HCT116 (cell line): Measurements from ENCODE around the gene CIB1. TPM values are rescaled to one million over a fixed set of nuclear protein-coding genes. Genes with fewer than 3 reads are reported as not detected.
A peak's percentile ranks its signal among the peaks of the same experiment; 100 is the strongest.

Experiments
- ATAC-seq: fragments of 200-7000 bp; cut with Tn5 transposase; 2 replicates; pipeline ENCODE4 v1.9.1; 2020; ENCODE audit warnings: mild to moderate bottlenecking, moderate library complexity
- BruUV-seq: library from RNA; stranded (reverse); fragments of 400-500 nt; replicated peaks from 2 replicates; lab custom pipeline; 2021; lab: Mats Ljungman, UMichigan
- CTCF ChIA-PET: fragments of 300-600 bp; sonication (Branson Sonifier 250); formaldehyde crosslinking; loops from one replicate; lab custom pipeline; 2021; ENCODE audit warnings: antibody characterized with exemption; lab: Charles Lee
- POLR2A ChIA-PET: fragments of 300-600, 350-600 bp; sonication (Branson Sonifier 250); formaldehyde crosslinking; loops from one replicate; lab custom pipeline; 2021; ENCODE audit warnings: antibody characterized with exemption; lab: Charles Lee
- RAD21 ChIA-PET, 2 experiments: fragments of 300-600 bp; sonication (Branson Sonifier 250); formaldehyde crosslinking; loops; one replicate each; lab custom pipeline; 2023; ENCODE audit warnings: low total read pairs in 2 of 2; ENCODE audit not compliant: uncharacterized antibody in 2 of 2, unreplicated experiment in 2 of 2, low non-redundant PET in 1 of 2; lab: Charles Lee
- DNase-seq: peaks from one replicate; pipeline ENCODE4 v3.0.0-alpha.2; 2010; ENCODE audit warnings: low read depth, low spot score
- H2AFZ ChIP-seq: fragments of 200-600 bp; shearing (Covaris generic), sonication (generic); 2 replicates; pipeline ENCODE4 v1.6.1; 2017; ENCODE audit warnings: low read depth, mixed run types, mixed read lengths, antibody characterized with exemption, low read length; ENCODE audit not compliant: poor library complexity, severe bottlenecking
- H3K27ac ChIP-seq: 2 replicates; pipeline ENCODE4 v1.5.1; 2012; ENCODE audit warnings: low read depth, low read length
- H3K27me3 ChIP-seq: fragments of 200-600 bp; sonication (generic); 2 replicates; pipeline ENCODE4 v1.6.1; 2016; ENCODE audit warnings: mixed run types, low read length, mixed read lengths; ENCODE audit not compliant: insufficient read depth
- H3K36me3 ChIP-seq, 2 experiments: fragments of 200-500 bp in 1 of 2; fragments of 200-600 bp in 1 of 2; sonication (Bioruptor generic) in 1 of 2; sonication (generic) in 1 of 2; 2 replicates each; pipeline versions ENCODE4 v1.5.1 to v1.6.1; 2014 to 2016; ENCODE audit warnings: low read length in 2 of 2, inconsistent platforms in 1 of 2, mixed read lengths in 1 of 2, mixed run types in 1 of 2; ENCODE audit not compliant: insufficient read depth in 2 of 2, control insufficient read depth in 1 of 2
- H3K4me1 ChIP-seq, 2 experiments: fragments of 200-600 bp in 1 of 2; sonication (generic) in 1 of 2; 2 replicates each; pipeline versions ENCODE4 v1.5.1 to v1.6.1; 2012 to 2017; ENCODE audit warnings: low read length in 2 of 2, inconsistent platforms in 1 of 2, mild to moderate bottlenecking in 1 of 2, mixed read lengths in 1 of 2, mixed run types in 1 of 2, moderate library complexity in 1 of 2; ENCODE audit not compliant: insufficient read depth in 2 of 2, control insufficient read depth in 1 of 2
- H3K4me2 ChIP-seq: fragments of 200-600 bp; sonication (generic); 2 replicates; pipeline ENCODE4 v1.6.1; 2017; ENCODE audit warnings: mixed run types, low read length, mixed read lengths
- H3K4me3 ChIP-seq, 2 experiments: fragments of 200-600 bp in 1 of 2; sonication (generic) in 1 of 2; replicated peaks in 1 of 2; 2 replicates each; pipeline ENCODE4 v1.5.1; 2011 to 2016; ENCODE audit warnings: low read length in 2 of 2, control low read depth in 1 of 2, low read depth in 1 of 2, mild to moderate bottlenecking in 1 of 2, mixed read lengths in 1 of 2, mixed run types in 1 of 2
- H3K79me2 ChIP-seq: fragments of 200-600 bp; sonication (generic); 2 replicates; pipeline ENCODE4 v1.6.1; 2017; ENCODE audit warnings: mild to moderate bottlenecking, mixed run types, low read length, moderate library complexity, mixed read lengths; ENCODE audit not compliant: insufficient read depth
- H3K9ac ChIP-seq: fragments of 200-600 bp; sonication (generic); 2 replicates; pipeline ENCODE4 v1.6.1; 2016; ENCODE audit warnings: low read length, mixed read lengths
- H3K9me2 ChIP-seq: fragments of 200-600 bp; sonication (generic), shearing (Covaris generic); 2 replicates; pipeline ENCODE4 v1.6.1; 2017; ENCODE audit warnings: mixed run types, mild to moderate bottlenecking, moderate library complexity; ENCODE audit not compliant: insufficient read depth
- H3K9me3 ChIP-seq, 2 experiments: fragments of 200-500 bp in 1 of 2; fragments of 200-600 bp in 1 of 2; sonication (Bioruptor generic) in 1 of 2; sonication (generic) in 1 of 2; 2 replicates each; pipeline ENCODE4 v1.6.1; 2014 to 2017; ENCODE audit warnings: low read length in 2 of 2, mixed read lengths in 2 of 2, inconsistent platforms in 1 of 2, low read depth in 1 of 2, mild to moderate bottlenecking in 1 of 2, mixed run types in 1 of 2, moderate library complexity in 1 of 2; ENCODE audit not compliant: control insufficient read depth in 1 of 2, insufficient read depth in 1 of 2
- H4K20me1 ChIP-seq: fragments of 200-600 bp; sonication (generic), shearing (Covaris generic); 2 replicates; pipeline ENCODE4 v1.6.1; 2017; ENCODE audit warnings: mixed run types, mild to moderate bottlenecking, moderate library complexity; ENCODE audit not compliant: insufficient read depth
- CEBPB ChIP-seq: IDR thresholded peaks from 2 replicates; pipeline ENCODE4 v1.6.1; 2012; ENCODE audit warnings: low read depth
- EGR1 ChIP-seq: IDR thresholded peaks from 2 replicates; pipeline ENCODE4 v1.6.1; 2012; ENCODE audit warnings: low read depth
- POLR2A ChIP-seq: IDR thresholded peaks from 2 replicates; pipeline ENCODE4 v1.7.0; 2011; ENCODE audit warnings: borderline replicate concordance; ENCODE audit not compliant: insufficient read depth, insufficient read length; ENCODE audit errors: extremely low read depth
- POLR2AphosphoS5 ChIP-seq: IDR thresholded peaks from 2 replicates; pipeline ENCODE4 v1.6.1; 2011; ENCODE audit warnings: mild to moderate bottlenecking, low read depth, low read length, moderate library complexity
- SP1 ChIP-seq: IDR thresholded peaks from 2 replicates; pipeline ENCODE4 v1.6.1; 2012; ENCODE audit warnings: low read depth
- YY1 ChIP-seq: IDR thresholded peaks from 2 replicates; pipeline ENCODE4 v1.6.1; 2011; ENCODE audit warnings: low read length, low read depth, moderate library complexity, mild to moderate bottlenecking; ENCODE audit not compliant: insufficient replicate concordance; ENCODE audit errors: extremely low read depth
- ZFX ChIP-seq: fragments of 450-650 bp; IDR thresholded peaks from 2 replicates; pipeline ENCODE4 v1.6.1; 2017
- intact Hi-C: fragments of 100-400 bp; cut with micrococcal nuclease; formaldehyde crosslinking; loops from 2 replicates; pipeline ENCODE4 v1.10.0; 2022
- total RNA-seq: library from RNA; stranded (reverse); gene quantifications from one replicate; pipeline ENCODE4 v1.2.1, GENCODE V29; 2021; ENCODE audit not compliant: unreplicated experiment
- TF ChIP-seq, protein P1 (sequence below), 3 experiments: fragments of 200-600 bp in 1 of 3; sonication (generic) in 1 of 3; IDR thresholded peaks in 2 of 3; conservative IDR thresholded peaks in 1 of 3; 2 replicates each; pipeline ENCODE4 v1.5.1; 2012 to 2017; ENCODE audit warnings: low read depth in 2 of 3, low read length in 2 of 3, antibody characterized with exemption in 1 of 3, borderline replicate concordance in 1 of 3, control low read depth in 1 of 3, mild to moderate bottlenecking in 1 of 3, mixed read lengths in 1 of 3, mixed run types in 1 of 3, moderate library complexity in 1 of 3; ENCODE audit not compliant: insufficient read depth in 1 of 3

The CIB1 gene
- total RNA-seq, 1 experiment from 2014 or later = 92.7 TPM

DNA sequence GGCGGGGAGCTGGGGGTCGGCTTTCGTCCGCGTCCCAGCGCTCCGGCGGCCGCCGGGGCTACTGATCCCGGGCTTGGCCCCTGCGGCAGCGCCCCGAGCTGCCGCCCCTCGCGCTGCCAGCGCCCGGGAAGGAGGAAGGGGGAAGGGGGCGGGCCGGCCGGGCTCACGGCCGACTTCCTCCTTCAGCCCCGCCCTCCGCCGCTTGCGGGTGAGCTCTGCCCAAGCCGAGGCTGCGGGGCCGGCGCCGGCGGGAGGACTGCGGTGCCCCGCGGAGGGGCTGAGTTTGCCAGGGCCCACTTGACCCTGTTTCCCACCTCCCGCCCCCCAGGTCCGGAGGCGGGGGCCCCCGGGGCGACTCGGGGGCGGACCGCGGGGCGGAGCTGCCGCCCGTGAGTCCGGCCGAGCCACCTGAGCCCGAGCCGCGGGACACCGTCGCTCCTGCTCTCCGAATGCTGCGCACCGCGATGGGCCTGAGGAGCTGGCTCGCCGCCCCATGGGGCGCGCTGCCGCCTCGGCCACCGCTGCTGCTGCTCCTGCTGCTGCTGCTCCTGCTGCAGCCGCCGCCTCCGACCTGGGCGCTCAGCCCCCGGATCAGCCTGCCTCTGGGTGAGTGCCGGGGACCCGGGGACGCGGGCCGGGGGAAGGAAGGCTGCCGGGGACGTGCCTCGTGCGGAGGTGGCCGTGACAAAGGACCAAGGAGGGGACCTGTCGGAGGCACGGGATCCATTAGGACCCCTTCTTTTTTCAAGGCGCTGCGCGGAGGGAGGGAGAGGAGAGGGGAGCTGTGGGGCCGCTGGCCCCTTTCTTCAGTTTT lies 32.4 kb downstream of the CIB1 start, which contains the start of gene SEMA4B:
Gene SEMA4B, plus strand, starts transcription at position 201 of the 814 bp plus-strand sequence. Its CDS starts 249 bp downstream, at position 450.
- Histone ChIP-seq H3K9me3 (no peaks in the 10 kb centered on the region), H2AFZ (no peak within 1 kb of the TSS), H4K20me1 (no peaks in the 10 kb centered on the region), H3K4me2 (peak within 1 kb of the TSS; percentile 94), H3K79me2 (peaks cover 49% of the 10 kb centered on the region), H3K27ac (peak within 1 kb of the TSS; percentile 82), H3K4me1 (peaks cover 18 to 54% of the 10 kb centered on the region in 2 experiments; a peak in 3 of 4 replicates), H3K9ac (peak within 1 kb of the TSS; percentile 89), H3K27me3 (no peaks in the 10 kb centered on the region), H3K36me3 (peaks cover 2 to 18% of the 10 kb centered on the region in 2 experiments; a peak in 3 of 4 replicates), H3K4me3 (peak within 1 kb of the TSS; percentile 84 to 97), H3K9me2 (no peaks in the 10 kb centered on the region)
- ChIA-PET RAD21 (no interaction called here), POLR2A (interaction anchor here (0.6 to 1.6 kb wide), 4 partner anchors 9 to 1083 kb away, joined by 3 to 7 read pairs (median 3); no protein-coding TSS in a partner anchor), CTCF (interaction anchor here (1.1 to 1.8 kb wide), 4 partner anchors 12 to 86 kb away, joined by 3 to 4 read pairs (median 4); no protein-coding TSS in a partner anchor)
- BruUV-seq = no TSS peak
- no peak for TF ChIP-seq EGR1
- TF ChIP-seq POLR2A = peak; percentile 54
- TF ChIP-seq, protein P1, sequence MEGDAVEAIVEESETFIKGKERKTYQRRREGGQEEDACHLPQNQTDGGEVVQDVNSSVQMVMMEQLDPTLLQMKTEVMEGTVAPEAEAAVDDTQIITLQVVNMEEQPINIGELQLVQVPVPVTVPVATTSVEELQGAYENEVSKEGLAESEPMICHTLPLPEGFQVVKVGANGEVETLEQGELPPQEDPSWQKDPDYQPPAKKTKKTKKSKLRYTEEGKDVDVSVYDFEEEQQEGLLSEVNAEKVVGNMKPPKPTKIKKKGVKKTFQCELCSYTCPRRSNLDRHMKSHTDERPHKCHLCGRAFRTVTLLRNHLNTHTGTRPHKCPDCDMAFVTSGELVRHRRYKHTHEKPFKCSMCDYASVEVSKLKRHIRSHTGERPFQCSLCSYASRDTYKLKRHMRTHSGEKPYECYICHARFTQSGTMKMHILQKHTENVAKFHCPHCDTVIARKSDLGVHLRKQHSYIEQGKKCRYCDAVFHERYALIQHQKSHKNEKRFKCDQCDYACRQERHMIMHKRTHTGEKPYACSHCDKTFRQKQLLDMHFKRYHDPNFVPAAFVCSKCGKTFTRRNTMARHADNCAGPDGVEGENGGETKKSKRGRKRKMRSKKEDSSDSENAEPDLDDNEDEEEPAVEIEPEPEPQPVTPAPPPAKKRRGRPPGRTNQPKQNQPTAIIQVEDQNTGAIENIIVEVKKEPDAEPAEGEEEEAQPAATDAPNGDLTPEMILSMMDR (IDR thresholded peaks at IDR 0.05 in 2 of 3, conservative IDR thresholded peaks at IDR 0.05 in 1 of 3; ENCODE audit: borderline replicate concordance in 1 of 3, insufficient read depth in 1 of 3, low read depth in 2 of 3, low read length in 2 of 3) = no peak
- TF ChIP-seq CEBPB = no peak
- no peak for TF ChIP-seq SP1
- peak; percentile 76 for TF ChIP-seq POLR2AphosphoS5
- peak; percentile 70; the same call in 1 of the 2 replicates for TF ChIP-seq ZFX
- TF ChIP-seq YY1 = peak; percentile 27
- ATAC-seq = peak; percentile 88
- DNase-seq = no peak
- intact Hi-C loops = loop anchor here (2.0 kb wide), 1 partner anchor 17 kb away; no protein-coding TSS in a partner anchor
